Left renal pelvis (tissue), 4 donors: ENCODE data around the gene MAD1L1. TPM values are rescaled to one million over a fixed set of nuclear protein-coding genes. Genes with fewer than 3 reads are reported as not detected.

Source experiments
- DNase-seq, 4 donors: peaks; one replicate each; pipeline ENCODE4 v3.0.0-alpha.2; 2013; ENCODE audit warnings: low read depth in 4 of 4, low spot score in 3 of 4
- polyA plus RNA-seq, 4 donors: library from polyadenylated mRNA; unstranded; fragments of 120-200 nt; gene quantifications; one replicate each; pipeline ENCODE4 v1.2.1, GENCODE V29; 2013; ENCODE audit not compliant: insufficient read length in 4 of 4

Gene MAD1L1
- polyA plus RNA-seq, 4 donors = 18.9 to 24.5 (median 21.3) TPM

DNA sequence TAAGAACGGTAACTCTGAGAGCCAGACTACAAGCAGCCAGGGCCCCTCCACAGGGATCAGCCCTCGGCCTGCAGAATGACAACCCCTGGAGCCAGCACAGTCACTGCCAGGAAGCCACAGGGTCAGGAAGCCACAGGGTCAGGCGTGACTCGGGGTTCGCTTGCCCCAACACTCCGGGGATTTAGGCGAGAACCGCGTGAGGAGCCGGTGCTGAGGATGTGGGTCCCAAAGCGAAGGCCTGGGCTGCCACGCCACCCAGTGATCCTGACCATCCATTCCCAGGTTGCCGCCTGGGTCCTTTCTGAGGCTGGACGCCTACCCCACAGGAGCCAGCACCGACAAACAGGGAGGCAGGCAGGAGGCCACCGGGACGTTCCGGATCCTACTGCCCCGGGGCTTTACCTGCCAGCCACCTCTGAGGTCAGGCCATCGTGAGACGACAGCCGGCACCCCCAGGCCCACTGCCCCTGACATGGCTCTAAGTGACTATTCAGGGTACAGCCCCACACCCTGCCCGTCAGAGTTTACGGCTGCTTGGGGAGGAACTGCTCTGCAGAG lies 334.0 kb downstream of the MAD1L1 start:
- no peak for DNase-seq

DNA sequence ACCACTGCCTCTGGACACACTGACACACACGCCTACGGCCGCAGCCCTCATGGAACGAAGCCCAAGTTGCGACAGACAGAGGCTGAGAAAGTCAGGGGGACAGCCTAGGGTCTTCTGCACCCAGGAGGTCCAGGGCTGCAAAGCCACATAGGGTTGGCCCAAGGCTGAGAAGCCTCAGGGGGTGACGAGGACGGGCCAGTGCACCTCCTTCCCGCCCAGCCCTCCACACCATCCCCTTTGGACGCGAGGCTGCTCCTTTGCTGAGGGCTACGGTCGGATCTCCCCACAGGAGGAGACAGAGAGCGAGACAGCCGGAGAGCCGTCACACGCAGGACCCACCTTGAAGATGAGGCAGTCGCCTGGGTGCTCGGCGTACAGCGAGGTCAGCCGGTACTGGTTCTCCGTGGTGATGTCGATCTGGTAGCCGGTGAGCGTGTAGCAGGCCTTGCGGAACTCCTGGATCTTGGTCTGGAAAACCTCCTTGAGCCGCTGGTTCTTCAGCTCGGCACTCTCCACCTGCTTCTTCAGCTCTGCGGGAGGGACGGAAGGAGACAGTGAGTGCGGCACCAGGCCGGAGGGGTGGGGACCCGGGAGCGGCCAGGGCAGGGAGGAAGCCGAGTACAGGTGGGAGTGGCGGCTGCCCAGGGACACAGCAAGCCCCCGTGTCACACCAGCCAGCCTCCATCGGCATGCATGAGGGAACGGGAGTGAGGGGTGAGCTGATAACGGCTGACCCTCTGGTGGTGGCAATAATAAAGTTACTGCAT lies 334.7 kb downstream of the MAD1L1 start:
- DNase-seq = no peak

- DNase-seq = no peak
These were observed 335.5 kb downstream of the MAD1L1 start for GRCh38 chr7:1897076-1897860.

- DNase-seq = no peak
These were observed 336.9 kb downstream of the MAD1L1 start for GRCh38 chr7:1895664-1896515.

DNA sequence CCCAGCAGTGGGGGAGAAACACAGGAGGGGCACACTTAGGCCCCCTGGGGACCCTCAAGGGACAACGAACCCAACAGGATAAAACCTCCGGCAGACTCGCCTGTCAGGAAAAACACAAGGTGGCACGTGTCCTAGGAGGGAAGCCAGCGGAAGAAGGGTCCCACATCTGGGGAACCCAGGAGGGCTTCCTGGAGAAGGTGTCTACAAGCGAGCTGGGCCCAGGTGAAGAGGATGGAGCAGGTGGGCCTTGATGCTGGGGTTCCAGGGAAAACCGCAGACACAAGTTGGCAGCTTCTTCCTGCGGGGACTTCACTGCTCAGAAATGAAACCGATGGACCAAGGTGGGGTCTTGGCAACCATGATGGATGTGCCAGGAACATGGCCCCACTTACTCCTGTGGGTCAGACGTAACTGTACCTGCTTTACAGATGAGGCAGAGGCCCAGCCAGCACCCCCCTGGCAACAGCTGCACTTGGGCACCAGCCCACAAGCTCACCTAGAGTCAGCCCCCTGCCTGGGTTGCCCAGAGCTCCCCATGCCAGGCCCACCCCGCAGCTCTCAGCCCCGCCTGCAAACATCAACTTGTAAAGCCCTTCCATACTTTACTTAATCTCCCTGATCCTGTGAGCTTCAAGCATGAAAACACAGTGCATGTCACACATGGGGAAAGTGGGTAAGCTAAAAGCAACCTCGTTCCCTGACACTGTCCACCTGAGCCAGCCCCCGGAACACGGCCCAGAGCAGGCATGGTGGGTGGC lies 337.7 kb downstream of the MAD1L1 start:
- no peak for DNase-seq

GRCh38 chr7:1894313-1894900 lies 338.3 kb downstream of the MAD1L1 start:
- DNase-seq = no peak

GRCh38 chr7:1893451-1893850 lies 339.3 kb downstream of the MAD1L1 start:
- DNase-seq = no peak

GRCh38 chr7:1893036-1893435 lies 339.7 kb downstream of the MAD1L1 start:
- no peak for DNase-seq

DNA sequence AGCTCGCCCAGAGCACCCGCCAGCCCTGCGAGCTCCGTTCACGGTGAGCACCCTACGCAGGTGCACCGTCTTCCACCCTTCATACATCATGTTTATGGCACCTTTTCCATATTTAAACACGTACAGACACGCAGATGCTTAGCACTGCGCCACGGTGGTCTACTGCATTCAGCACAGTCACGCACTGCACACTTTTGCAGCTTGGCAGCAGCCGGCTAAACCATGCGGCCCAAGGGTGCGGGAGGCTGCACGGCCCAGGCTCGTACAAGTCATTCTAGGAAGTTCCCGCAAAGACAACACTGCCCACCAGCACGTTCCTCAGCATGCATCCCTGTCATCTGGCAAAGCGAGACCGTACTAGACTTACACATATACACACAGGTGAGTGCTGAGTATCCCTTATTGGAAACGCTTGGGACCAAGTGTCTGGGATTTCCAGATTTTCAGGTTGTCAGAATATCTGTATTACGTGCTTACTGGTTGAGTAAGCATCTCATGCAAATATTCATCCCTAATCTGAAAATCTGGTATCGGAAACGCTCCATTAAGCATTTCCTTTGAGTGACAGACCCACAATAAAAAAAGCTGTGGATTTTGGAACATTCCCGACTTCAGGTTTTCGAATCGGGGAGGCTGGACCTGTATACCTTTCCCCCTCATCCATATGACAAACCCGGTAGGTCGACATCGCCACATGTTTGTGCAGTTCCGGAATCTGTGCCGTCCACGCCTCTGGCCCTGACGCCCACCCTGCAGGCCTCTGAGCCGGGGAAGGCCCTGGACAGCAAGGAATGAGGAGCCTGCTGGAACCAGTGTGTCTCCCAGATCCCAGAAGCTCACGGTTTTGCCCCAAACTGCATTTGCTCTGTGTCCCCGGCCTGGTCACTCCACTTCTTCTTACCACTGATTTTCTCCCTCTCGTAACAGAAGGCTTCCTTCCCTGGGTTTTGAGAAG lies 340.5 kb downstream of the MAD1L1 start:
- DNase-seq = no peak

GRCh38 chr7:1890289-1891235 lies 342.2 kb downstream of the MAD1L1 start:
- no peak for DNase-seq

- no peak for DNase-seq
These were observed 343.1 kb downstream of the MAD1L1 start for GRCh38 chr7:1889556-1890181.

- no peak for DNase-seq
These were observed 343.7 kb downstream of the MAD1L1 start for GRCh38 chr7:1889091-1889490.

GRCh38 chr7:1888425-1888824 lies 344.3 kb downstream of the MAD1L1 start:
- DNase-seq = no peak

GRCh38 chr7:1887251-1887650 lies 345.5 kb downstream of the MAD1L1 start:
- no peak for DNase-seq

DNA sequence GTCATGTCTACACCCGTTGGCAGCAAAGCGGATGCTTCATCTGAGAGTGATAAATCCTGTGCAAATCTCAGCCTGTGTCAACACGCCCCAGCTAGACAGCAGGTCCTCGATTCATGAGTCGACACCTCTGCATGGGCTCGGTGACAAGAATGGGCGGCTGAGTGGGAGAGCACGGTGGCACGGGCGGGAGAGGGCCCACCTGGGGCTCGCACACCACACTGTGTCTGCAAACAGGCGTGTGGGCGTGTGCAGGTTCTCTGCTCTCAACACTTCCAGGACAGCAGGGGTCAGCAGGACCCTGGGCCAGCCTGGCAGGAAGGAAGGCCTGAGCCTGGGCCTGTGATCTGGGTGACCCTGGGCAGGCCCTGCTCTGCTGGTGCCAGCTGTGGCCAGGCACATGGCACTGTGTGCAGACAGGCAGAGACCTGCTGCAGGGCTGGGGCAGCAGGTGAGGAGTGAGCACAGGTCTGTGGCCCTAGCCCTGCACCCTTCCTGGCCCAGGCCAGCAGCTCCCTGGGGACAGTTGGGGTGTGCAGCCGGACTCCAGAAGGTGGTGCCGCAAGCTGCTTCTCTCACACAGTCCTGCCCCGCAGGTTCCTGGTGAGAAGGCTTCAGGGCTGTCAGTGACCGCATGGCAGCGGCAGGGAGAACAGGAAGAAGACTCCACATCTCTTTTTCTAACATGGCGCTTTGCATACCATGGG lies 346.2 kb downstream of the MAD1L1 start:
- DNase-seq = no peak

GRCh38 chr7:1885465-1886226 lies 347.1 kb downstream of the MAD1L1 start:
- no peak for DNase-seq
